ENCODE results near the gene WDFY4.

The WDFY4 gene

GRCh38 chr10:49007129-49007528 lies 322.5 kb downstream of the WDFY4 start:
- no peak for DNase-seq

- no peak for DNase-seq
Measured at GRCh38 chr10:49008091-49008490, 323.4 kb downstream of the WDFY4 start.

- no peak for DNase-seq
Measured at GRCh38 chr10:49008505-49009198, 324.0 kb downstream of the WDFY4 start.

GRCh38 chr10:49009199-49009979 lies 324.7 kb downstream of the WDFY4 start:
- DNase-seq, result no peak

DNA sequence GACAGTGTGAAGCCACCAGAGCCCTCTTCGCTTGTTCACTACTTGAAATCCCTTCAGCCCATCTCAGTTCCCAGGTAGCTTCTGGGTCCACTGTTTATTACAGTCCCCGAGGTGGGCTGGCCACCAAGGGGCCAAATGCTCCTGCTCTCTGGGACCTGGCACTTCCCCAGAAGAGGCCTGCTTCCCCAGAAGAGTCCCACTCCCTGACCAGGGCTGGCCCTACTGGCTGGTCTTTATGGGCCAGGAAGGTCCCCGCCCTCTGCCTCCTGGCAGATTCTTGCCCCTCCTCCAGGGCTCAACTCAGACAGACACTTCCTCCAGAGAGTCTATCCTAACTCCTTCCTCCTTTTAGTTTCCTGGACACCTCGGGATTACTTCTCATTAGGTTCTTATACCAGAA lies 325.6 kb downstream of the WDFY4 start:
- DNase-seq, result no peak

GRCh38 chr10:49010865-49011264 lies 326.2 kb downstream of the WDFY4 start:
- DNase-seq, result no peak

- no peak for DNase-seq
Measured at GRCh38 chr10:49011756-49012155, 327.1 kb downstream of the WDFY4 start.

- DNase-seq, result no peak
Measured at GRCh38 chr10:49012603-49013002, 327.9 kb downstream of the WDFY4 start.

DNA sequence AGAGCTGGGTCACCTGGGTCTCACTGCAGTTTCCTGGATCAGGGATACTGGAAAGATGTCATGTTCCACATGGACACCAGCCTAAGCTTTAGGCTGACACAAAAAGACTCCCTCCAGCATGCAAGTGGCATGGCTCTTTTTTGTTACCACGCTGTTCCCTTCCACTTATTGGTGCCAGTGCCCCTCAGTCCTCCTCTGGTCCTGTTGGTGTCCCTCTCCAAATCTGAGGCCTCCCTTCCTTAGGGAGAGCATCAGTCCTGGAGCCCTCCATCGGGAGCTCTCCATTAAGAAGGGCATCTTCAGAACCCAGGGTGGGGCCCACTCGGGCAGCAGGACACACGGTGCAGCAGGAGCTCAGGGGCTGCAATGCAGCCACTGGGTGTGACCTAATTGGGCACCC lies 331.0 kb downstream of the WDFY4 start:
- DNase-seq, result no peak

DNA sequence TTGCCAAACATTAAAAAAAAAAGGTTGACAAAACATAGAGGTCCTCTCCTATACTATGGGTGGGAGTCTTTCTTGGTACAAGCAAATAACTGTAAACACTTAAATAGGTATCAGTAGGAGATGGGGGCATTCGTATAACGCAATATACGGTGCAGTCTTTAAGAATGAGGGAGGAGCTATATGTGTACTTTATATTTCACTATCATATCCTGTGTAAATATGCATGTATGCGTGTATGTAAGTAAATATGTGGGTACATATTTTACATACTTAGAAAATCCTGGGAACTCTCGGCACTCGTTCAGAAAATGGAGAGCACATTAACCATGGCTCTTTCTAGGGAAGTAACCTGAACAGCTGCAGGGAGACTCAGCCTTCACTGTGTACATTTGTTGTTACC lies 337.0 kb downstream of the WDFY4 start:
- DNase-seq, result no peak

- no peak for DNase-seq
Measured at GRCh38 chr10:49023071-49023470, 338.4 kb downstream of the WDFY4 start.

DNA sequence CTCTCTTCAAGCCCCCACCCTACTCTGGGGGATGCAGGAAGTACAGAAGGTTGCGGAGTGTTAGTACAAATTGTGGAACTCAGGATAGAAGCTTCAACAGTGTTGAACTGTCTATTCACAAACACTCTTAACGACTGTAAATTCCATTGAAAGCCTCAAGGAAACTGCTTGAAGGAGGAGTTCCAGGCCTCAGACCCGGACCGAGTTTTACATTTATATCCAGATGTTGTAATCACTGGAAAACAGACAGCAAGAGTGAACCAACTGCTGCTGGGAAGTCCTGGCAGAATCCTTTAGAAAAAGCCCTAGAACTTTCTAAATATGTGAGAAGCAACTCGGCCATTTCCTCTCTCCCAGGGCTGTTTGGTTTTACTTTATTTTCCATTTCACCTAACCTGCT lies 339.1 kb downstream of the WDFY4 start:
- DNase-seq, result no peak

- DNase-seq, result no peak
Measured at GRCh38 chr10:49024484-49024883, 339.8 kb downstream of the WDFY4 start.

DNA sequence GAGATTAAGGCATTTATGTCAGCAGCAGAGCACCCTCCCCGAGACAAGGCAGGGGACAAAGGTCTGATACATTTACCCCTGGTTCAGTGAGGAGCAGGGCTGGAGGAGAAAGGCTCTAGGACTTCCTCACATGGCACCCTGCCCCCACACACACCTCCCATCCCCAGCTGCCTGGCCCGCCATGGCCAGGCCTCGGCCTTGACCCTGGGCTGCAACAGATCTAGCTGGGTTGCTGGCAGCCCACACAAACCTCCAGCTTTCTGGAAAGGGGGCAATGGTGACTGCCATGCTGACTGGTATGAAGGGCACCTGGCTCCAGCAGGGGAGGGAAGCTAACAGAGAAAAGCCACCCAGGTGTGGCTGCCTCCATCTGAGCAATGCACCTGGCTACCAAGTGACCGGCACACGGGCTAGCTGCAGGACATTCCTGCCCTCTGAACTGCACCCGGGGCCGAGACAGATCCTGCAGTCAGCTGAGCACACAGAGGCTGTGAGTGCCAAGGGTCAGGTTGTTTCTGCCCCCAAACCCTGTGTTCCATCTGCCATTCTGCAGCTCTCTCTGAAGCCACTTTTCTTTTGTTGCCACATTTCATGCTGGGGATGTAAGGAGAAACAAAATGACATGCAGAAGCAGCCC lies 340.8 kb downstream of the WDFY4 start:
- DNase-seq, result no peak

DNA sequence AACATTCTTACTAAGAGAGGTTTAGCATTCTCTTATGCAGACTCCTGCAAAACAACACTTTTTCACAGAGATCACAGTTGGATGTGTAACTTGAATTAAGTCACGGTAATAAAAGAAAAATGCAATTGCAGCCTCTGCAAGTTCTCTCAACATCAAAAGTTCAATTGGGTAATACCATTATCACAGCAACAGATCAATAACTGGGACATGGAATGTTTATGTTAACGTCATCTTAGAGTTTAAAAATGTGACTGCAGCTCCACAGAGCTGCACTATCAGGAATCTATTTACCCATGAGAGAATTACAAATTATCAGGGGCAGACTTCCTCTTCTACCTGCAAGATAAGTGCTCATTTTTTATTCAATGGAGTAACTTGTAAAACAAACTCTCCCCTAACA lies 344.0 kb downstream of the WDFY4 start:
- DNase-seq, result no peak

GRCh38 chr10:49029666-49030065 lies 345.0 kb downstream of the WDFY4 start:
- DNase-seq, result no peak

Measured in activated CD8-positive, alpha-beta memory T cell treated with anti-CD3 and anti-CD28 coated beads for 24 hours (primary cell).